ENCODE results near the gene AP5S1. TPM values are rescaled to one million over a fixed set of nuclear protein-coding genes. Genes with fewer than 3 reads are reported as not detected.
"Not testable (repeated sequence)": the region's sequence is repeated elsewhere in the genome, so short reads cannot be mapped to it uniquely, and the experiment has no call there.

AP5S1 gene
- total and polyA plus RNA-seq, 2 donors from 2014 or later = 16.0 to 19.5 TPM

- no peak for TF ChIP-seq CTCF (IDR thresholded peaks at IDR 0.05; ENCODE audit: borderline replicate concordance, extremely low read depth, insufficient read depth)
- no peak for FAIRE-seq
- Histone ChIP-seq H3K9ac (ENCODE audit: low read length in 3 of 3) (no peak overlapping the region), H3K27ac (ENCODE audit: low read depth in 2 of 2, low read length in 2 of 2) (no peak overlapping the region), H3K4me3 (ENCODE audit: low read length in 3 of 3) (no peak overlapping the region), H3K4me1 (ENCODE audit: control insufficient read depth in 2 of 3, insufficient read depth in 2 of 3, low read depth in 1 of 3, low read length in 3 of 3) (peaks cover 0 to 3% (median 2%) of the 10 kb centered on the region in 3 donors), H3K9me3 (ENCODE audit: control insufficient read depth in 2 of 3, insufficient read depth in 1 of 3, low read length in 3 of 3) (no peaks in the 10 kb centered on the region), H3K27me3 (ENCODE audit: control insufficient read depth, insufficient read depth, low read length) (no peaks in the 10 kb centered on the region), H3K36me3 (ENCODE audit: control insufficient read depth in 2 of 3, insufficient read depth in 3 of 3, low read length in 3 of 3) (peaks cover 0 to 22% (median 15%) of the 10 kb centered on the region in 3 donors)
- DNase-seq = no peak
- intact Hi-C loops (cut with DNase I) = no loop called here
These were observed 6.1 kb downstream of the AP5S1 start for GRCh38 chr20:3826420-3826819.

- no peaks in the 10 kb centered on the region for H3K4me1 ChIP-seq (ENCODE audit: control insufficient read depth in 2 of 3, insufficient read depth in 2 of 3, low read depth in 1 of 3, low read length in 3 of 3)
- DNase-seq (no peak), FAIRE-seq (no peak)
- H3K9ac ChIP-seq (ENCODE audit: low read length in 3 of 3) = no peak overlapping the region
- no peaks in the 10 kb centered on the region for H3K27me3 ChIP-seq (ENCODE audit: control insufficient read depth, insufficient read depth, low read length)
- H3K4me3 ChIP-seq (ENCODE audit: low read length in 3 of 3) = no peak overlapping the region
- intact Hi-C loops (cut with DNase I) = no loop called here
- no peaks in the 10 kb centered on the region for H3K9me3 ChIP-seq (ENCODE audit: control insufficient read depth in 2 of 3, insufficient read depth in 1 of 3, low read length in 3 of 3)
- TF ChIP-seq CTCF (IDR thresholded peaks at IDR 0.05; ENCODE audit: borderline replicate concordance, extremely low read depth, insufficient read depth) = no peak
- no peak overlapping the region for H3K27ac ChIP-seq (ENCODE audit: low read depth in 2 of 2, low read length in 2 of 2)
- peaks cover 0 to 12% (median 0%) of the 10 kb centered on the region in 3 donors for H3K36me3 ChIP-seq (ENCODE audit: control insufficient read depth in 2 of 3, insufficient read depth in 3 of 3, low read length in 3 of 3)
These were observed 8.5 kb downstream of the AP5S1 start for GRCh38 chr20:3828798-3829197.

- H3K9me3 ChIP-seq (ENCODE audit: control insufficient read depth in 2 of 3, insufficient read depth in 1 of 3, low read length in 3 of 3); H3K9ac ChIP-seq (ENCODE audit: low read length in 3 of 3); H3K27me3 ChIP-seq (ENCODE audit: control insufficient read depth, insufficient read depth, low read length); intact Hi-C loops (cut with DNase I); H3K4me1 ChIP-seq (ENCODE audit: control insufficient read depth in 2 of 3, insufficient read depth in 2 of 3, low read depth in 1 of 3, low read length in 3 of 3); H3K36me3 ChIP-seq (ENCODE audit: control insufficient read depth in 2 of 3, insufficient read depth in 3 of 3, low read length in 3 of 3); H3K27ac ChIP-seq (ENCODE audit: low read depth in 2 of 2, low read length in 2 of 2); H3K4me3 ChIP-seq (ENCODE audit: low read length in 3 of 3); FAIRE-seq; DNase-seq: not testable (repeated sequence)
These were observed 9.5 kb downstream of the AP5S1 start for GRCh38 chr20:3829891-3830290.

- Histone ChIP-seq H3K36me3 (ENCODE audit: control insufficient read depth in 2 of 3, insufficient read depth in 3 of 3, low read length in 3 of 3) (no peaks in the 10 kb centered on the region), H3K27me3 (ENCODE audit: control insufficient read depth, insufficient read depth, low read length) (no peaks in the 10 kb centered on the region), H3K4me1 (ENCODE audit: control insufficient read depth in 2 of 3, insufficient read depth in 2 of 3, low read depth in 1 of 3, low read length in 3 of 3) (no peaks in the 10 kb centered on the region), H3K4me3 (ENCODE audit: low read length in 3 of 3) (no peak overlapping the region), H3K9ac (ENCODE audit: low read length in 3 of 3) (no peak overlapping the region), H3K27ac (ENCODE audit: low read depth in 2 of 2, low read length in 2 of 2) (no peak overlapping the region), H3K9me3 (ENCODE audit: control insufficient read depth in 2 of 3, insufficient read depth in 1 of 3, low read length in 3 of 3) (no peaks in the 10 kb centered on the region)
- intact Hi-C loops (cut with DNase I) = no loop called here
- DNase-seq (no peak), FAIRE-seq (no peak)
- TF ChIP-seq CTCF (IDR thresholded peaks at IDR 0.05; ENCODE audit: borderline replicate concordance, extremely low read depth, insufficient read depth) = no peak
These were observed 15.8 kb downstream of the AP5S1 start for GRCh38 chr20:3836132-3836531.

All from kidney (tissue), 14 donors.